Transverse colon (tissue), 4 donors: ENCODE results near the gene SGK2. TPM values are rescaled to one million over a fixed set of nuclear protein-coding genes. Genes with fewer than 3 reads are reported as not detected.

ENCODE experiments used
- DNase-seq: peaks from one replicate; pipeline ENCODE4 v3.0.0-alpha.2; 2019
- H3K27ac ChIP-seq, 4 donors: fragments of 200-600 bp; sonication (generic); 2 replicates each; pipeline ENCODE4 v1.5.1; 2016 to 2018; ENCODE audit warnings: inconsistent platforms in 4 of 4
- H3K27me3 ChIP-seq: fragments of 200-600 bp; sonication (generic); 2 replicates; pipeline ENCODE4 v1.5.1; 2017; ENCODE audit warnings: inconsistent platforms
- H3K36me3 ChIP-seq, 4 donors: fragments of 200-600 bp; sonication (generic); 2 replicates each; pipeline ENCODE4 v1.5.1; 2017 to 2019; ENCODE audit warnings: inconsistent platforms in 4 of 4
- H3K4me1 ChIP-seq, 4 donors: fragments of 200-600 bp; sonication (generic); 2 replicates each; pipeline ENCODE4 v1.5.1; 2017 to 2020; ENCODE audit warnings: inconsistent platforms in 4 of 4
- H3K4me3 ChIP-seq, 4 donors: fragments of 200-600 bp; sonication (generic); 1 replicate in 1 of 4; 2 replicates in 3 of 4; pipeline versions ENCODE4 v1.5.1 to v1.6.1; 2017 to 2019; ENCODE audit warnings: inconsistent platforms in 4 of 4
- H3K9me3 ChIP-seq, 2 donors: fragments of 200-600 bp; sonication (generic); 2 replicates each; pipeline ENCODE4 v1.5.1; 2017 to 2019; ENCODE audit warnings: inconsistent platforms in 2 of 2
- CTCF ChIP-seq, 5 experiments: fragments of 200-600 bp in 3 of 5; fragments of 450-650 bp in 2 of 5; sonication (generic) in 3 of 5; IDR thresholded peaks; 1 replicate in 2 of 5; 2 replicates in 3 of 5; pipeline ENCODE4 v1.5.1; 2016 to 2017; ENCODE audit warnings: antibody characterized with exemption in 5 of 5, inconsistent platforms in 3 of 5, mild to moderate bottlenecking in 2 of 5, moderate library complexity in 1 of 5
- EP300 ChIP-seq: sonication (generic); formaldehyde crosslinking; IDR thresholded peaks from one replicate; pipeline ENCODE4 v1.6.1; 2017; ENCODE audit warnings: antibody characterized with exemption, low read depth
- POLR2A ChIP-seq: fragments of 450-650 bp; IDR thresholded peaks from one replicate; pipeline ENCODE4 v1.6.1; 2016; ENCODE audit warnings: antibody characterized with exemption, mild to moderate bottlenecking, moderate library complexity
- POLR2AphosphoS5 ChIP-seq, 3 donors: sonication (generic); formaldehyde crosslinking; IDR thresholded peaks; one replicate each; pipeline ENCODE4 v1.6.1; 2016; ENCODE audit warnings: antibody characterized with exemption in 3 of 3
- WGBS, 2 donors: methylation state at CpG; one replicate each; pipeline ENCODE4 v1.1.5; 2018; ENCODE audit warnings: low coverage in 1 of 2; 5-methylcytosine and 5-hydroxymethylcytosine counted together
- in situ Hi-C, 4 donors: fragments of 200-750 bp; cut with MboI; loops; one replicate each; pipeline versions ENCODE4 v1.15.0 to v1.15.1; 2017; ENCODE audit warnings: low sequenced_read_pairs in 3 of 4, low pct_ligation_motif_present in 1 of 4, low pct_unique_long_range_greater_than_20kb in 1 of 4
- intact Hi-C: fragments of 100-400 bp; cut with DNase I; formaldehyde crosslinking; loops from one replicate; pipeline ENCODE4 v1.15.1; 2023; ENCODE audit warnings: low total_unique reads
- total RNA-seq, 4 donors: library from RNA; depleted of rRNA; stranded (reverse); fragments of >200 nt; gene quantifications; one replicate each; pipeline ENCODE4 v1.1.0, GENCODE V29; 2016

The SGK2 gene
- total RNA-seq, 4 donors from 2014 or later = 71.6 to 293 (median 149) TPM

GRCh38 chr20:43536041-43536816 lies 22.6 kb upstream of the SGK2 start:
- Histone ChIP-seq H3K27ac (no peak overlapping the region), H3K27me3 (no peaks in the 10 kb centered on the region), H3K9me3 (no peaks in the 10 kb centered on the region), H3K4me1 (no peaks in the 10 kb centered on the region), H3K4me3 (no peak overlapping the region), H3K36me3 (no peaks in the 10 kb centered on the region)
- intact Hi-C loops = no loop called here
- no peak for DNase-seq
- in situ Hi-C loops = loop anchor here in 3 of 4 donors (10.0 to 25.0 kb wide), 3 partner anchors 149 to 551 kb away; no protein-coding TSS in a partner anchor
- 93% methylated on average over 19 of the region's 19 CpGs; no CpG with 5 or more reads in 1 of the 2 donors for WGBS, 2 donors
- TF ChIP-seq CTCF (IDR thresholded peaks at IDR 0.05) (no peak), EP300 (no peak), POLR2A (no peak), POLR2AphosphoS5 (IDR thresholded peaks at IDR 0.05) (no peak)

GRCh38 chr20:43536817-43537440 lies 21.9 kb upstream of the SGK2 start:
- Histone ChIP-seq H3K27me3 (no peaks in the 10 kb centered on the region), H3K4me3 (no peak overlapping the region), H3K9me3 (no peaks in the 10 kb centered on the region), H3K4me1 (peaks cover 0 to 1% (median 0%) of the 10 kb centered on the region in 4 donors), H3K27ac (no peak overlapping the region), H3K36me3 (no peaks in the 10 kb centered on the region)
- in situ Hi-C loops (loop anchor here in 3 of 4 donors (10.0 to 25.0 kb wide), 3 partner anchors 148 to 550 kb away; no protein-coding TSS in a partner anchor), intact Hi-C loops (no loop called here)
- WGBS, 2 donors = 71% methylated on average over 2 of the region's 2 CpGs; no CpG with 5 or more reads in 1 of the 2 donors
- TF ChIP-seq CTCF (IDR thresholded peaks at IDR 0.05) (no peak), POLR2AphosphoS5 (IDR thresholded peaks at IDR 0.05) (no peak), EP300 (no peak), POLR2A (no peak)
- no peak for DNase-seq

- 27% methylated on average over 4 of the region's 4 CpGs; no CpG with 5 or more reads in 1 of the 2 donors for WGBS, 2 donors
- Histone ChIP-seq H3K4me3 (no peak overlapping the region), H3K27me3 (no peaks in the 10 kb centered on the region), H3K9me3 (no peaks in the 10 kb centered on the region), H3K36me3 (no peaks in the 10 kb centered on the region), H3K27ac (no peak overlapping the region), H3K4me1 (peaks cover 0 to 2% (median 0%) of the 10 kb centered on the region in 4 donors)
- DNase-seq = peak; percentile 75
- intact Hi-C loops = no loop called here
- in situ Hi-C loops = loop anchor here in 3 of 4 donors (10.0 to 25.0 kb wide), 3 partner anchors 147 to 549 kb away; no protein-coding TSS in a partner anchor
- TF ChIP-seq CTCF (IDR thresholded peaks at IDR 0.05) = peak; percentile 87 to 92 (median 89)
- no peak for TF ChIP-seq EP300
Observed at GRCh38 chr20:43537921-43538877, 20.6 kb upstream of the SGK2 start.
